Pancreas (tissue), 10 donors: ENCODE results near the gene HSD17B4. TPM values are rescaled to one million over a fixed set of nuclear protein-coding genes. Genes with fewer than 3 reads are reported as not detected.

Experiments
- ATAC-seq, 4 donors: fragments of 200-7000 bp; cut with Tn5 transposase; one replicate each; pipeline versions ENCODE4 v1.8.0 to v1.9.1; 2020; ENCODE audit warnings: mild to moderate bottlenecking in 4 of 4, moderate library complexity in 4 of 4
- DNase-seq, 6 donors: peaks; one replicate each; pipeline ENCODE4 v3.0.0-alpha.2; 2020
- FAIRE-seq: peaks from 2 replicates; lab custom pipeline; 2012; peaks lifted over from hg19 to GRCh38; lab: Jason Lieb, UNC
- H3K27ac ChIP-seq, 4 donors: fragments of 200-600 bp; sonication (generic); 1 replicate in 3 of 4; 2 replicates in 1 of 4; pipeline versions ENCODE4 v1.5.0 to v1.8.0; 2020
- H3K27me3 ChIP-seq, 4 donors: fragments of 200-600 bp; one replicate each; pipeline ENCODE4 v1.8.0; 2021
- H3K36me3 ChIP-seq, 3 donors: fragments of 200-600 bp; sonication (generic) in 1 of 3; one replicate each; pipeline versions ENCODE4 v1.5.0 to v1.8.0; 2020 to 2021
- H3K4me1 ChIP-seq, 3 donors: fragments of 200-600 bp; one replicate each; pipeline ENCODE4 v1.8.0; 2021
- H3K4me3 ChIP-seq, 4 donors: fragments of 200-600 bp; sonication (generic) in 2 of 4; one replicate each; pipeline versions ENCODE4 v1.5.0 to v1.8.0; 2020 to 2021
- H3K9me3 ChIP-seq, 4 donors: fragments of 200-600 bp; one replicate each; pipeline ENCODE4 v1.8.0; 2021
- WGBS, 2 donors: extraction: QIAGEN DNeasy Blood & Tissue Kit; methylation state at CpG; one replicate each; pipeline ENCODE4 v1.1.7; 2013; 5-methylcytosine and 5-hydroxymethylcytosine counted together
- intact Hi-C, 3 donors: fragments of 100-400 bp; cut with DNase I; formaldehyde crosslinking; loops; one replicate each; pipeline versions ENCODE4 v1.11.1 to v1.14.2; 2022
- polyA plus RNA-seq, 2 donors: library from polyadenylated mRNA; stranded (reverse); fragments of 200-250 nt; gene quantifications; one replicate each; pipeline ENCODE4 v1.2.3, GENCODE V29; 2013
- total RNA-seq, 6 donors: library from RNA; stranded (reverse); fragmentation: NEBNext Ultra II Directional in 4 of 6; extraction: Animal tissue kit (Norgen Biotek cat#: 25700) in 4 of 6; gene quantifications; one replicate each; pipeline versions ENCODE4 v1.2.1 to v1.2.4, GENCODE V29; 2021 to 2023
- TF ChIP-seq, protein P1 (sequence below), 4 donors: fragments of 200-600 bp; sonication (generic) in 3 of 4; IDR thresholded peaks; one replicate each; pipeline versions ENCODE4 v1.5.0 to v1.8.0; 2021; ENCODE audit warnings: antibody characterized with exemption in 4 of 4
- donor health status: healthy with polysubstance abuse.
- donor health status: DM: no; HTN: no; CAD: no; lungs with moderate emphysema.
- donor health status: DM: no; HTN: no; CAD: no.
- donor health status: control.
- donor health status: control.
- donor health status: Bipolar disorder and iron deficiency.
- donor health status: DM: yes; HTN: yes; CAD: no.
- donor health status: DM: no; HTN: no; CAD: no.
- donor health status: DM: no; HTN: no; CAD: no.
- donor health status: DM: yes; HTN: yes; CAD: no.

The HSD17B4 gene
- total and polyA plus RNA-seq, 8 donors, result 120 to 152 (median 130) TPM

DNA sequence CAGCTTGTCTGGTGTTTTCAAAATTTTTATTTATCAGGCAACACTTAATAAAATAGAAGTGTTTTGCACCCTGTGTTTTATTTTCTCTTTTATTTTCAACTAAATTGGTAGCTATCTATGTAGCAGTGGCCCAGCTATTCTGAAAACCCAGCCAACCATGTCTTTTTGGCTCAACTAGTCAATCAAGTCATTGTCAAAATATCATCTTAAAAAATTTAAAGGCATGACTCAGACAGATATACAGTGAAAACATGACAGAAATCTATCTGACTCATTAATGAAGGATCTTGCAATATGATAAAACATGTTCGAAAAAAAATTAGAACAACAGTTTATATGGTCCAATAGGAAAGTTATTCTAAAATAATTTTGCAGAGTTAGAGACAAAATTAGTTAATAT lies 75.1 kb downstream of the HSD17B4 start:
- Histone ChIP-seq H3K4me1 (no peaks in the 10 kb centered on the region), H3K27me3 (no peaks in the 10 kb centered on the region), H3K27ac (no peak overlapping the region), H3K9me3 (no peaks in the 10 kb centered on the region), H3K4me3 (no peak overlapping the region), H3K36me3 (peaks cover 0 to 35% (median 0%) of the 10 kb centered on the region in 3 donors)
- DNase-seq (no peak), FAIRE-seq (no peak), ATAC-seq (no peak)
- TF ChIP-seq, protein P1, sequence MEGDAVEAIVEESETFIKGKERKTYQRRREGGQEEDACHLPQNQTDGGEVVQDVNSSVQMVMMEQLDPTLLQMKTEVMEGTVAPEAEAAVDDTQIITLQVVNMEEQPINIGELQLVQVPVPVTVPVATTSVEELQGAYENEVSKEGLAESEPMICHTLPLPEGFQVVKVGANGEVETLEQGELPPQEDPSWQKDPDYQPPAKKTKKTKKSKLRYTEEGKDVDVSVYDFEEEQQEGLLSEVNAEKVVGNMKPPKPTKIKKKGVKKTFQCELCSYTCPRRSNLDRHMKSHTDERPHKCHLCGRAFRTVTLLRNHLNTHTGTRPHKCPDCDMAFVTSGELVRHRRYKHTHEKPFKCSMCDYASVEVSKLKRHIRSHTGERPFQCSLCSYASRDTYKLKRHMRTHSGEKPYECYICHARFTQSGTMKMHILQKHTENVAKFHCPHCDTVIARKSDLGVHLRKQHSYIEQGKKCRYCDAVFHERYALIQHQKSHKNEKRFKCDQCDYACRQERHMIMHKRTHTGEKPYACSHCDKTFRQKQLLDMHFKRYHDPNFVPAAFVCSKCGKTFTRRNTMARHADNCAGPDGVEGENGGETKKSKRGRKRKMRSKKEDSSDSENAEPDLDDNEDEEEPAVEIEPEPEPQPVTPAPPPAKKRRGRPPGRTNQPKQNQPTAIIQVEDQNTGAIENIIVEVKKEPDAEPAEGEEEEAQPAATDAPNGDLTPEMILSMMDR (IDR thresholded peaks at IDR 0.05), result no peak
- intact Hi-C loops, result no loop called here
- 91 to 100% methylated on average over 1 of the region's 1 CpG for whole genome bisulfite sequencing, 2 donors

DNA sequence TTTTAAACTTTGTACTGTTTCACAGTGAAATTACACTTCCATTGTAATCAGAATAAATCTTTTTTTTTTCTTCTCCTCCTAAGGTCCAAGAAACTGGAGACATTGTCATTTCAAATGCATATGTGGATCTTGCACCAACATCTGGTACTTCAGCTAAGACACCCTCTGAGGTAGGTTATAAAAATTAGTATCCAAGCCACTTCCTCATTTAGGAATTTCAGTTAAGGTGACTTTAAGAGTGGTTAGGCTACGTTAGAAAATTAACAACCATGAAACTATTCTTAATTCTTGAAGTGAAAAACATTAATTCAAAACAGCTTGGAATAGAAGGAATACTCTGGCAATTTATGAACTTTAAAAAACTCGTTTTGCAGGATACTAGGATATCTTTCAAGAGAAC lies 77.5 kb downstream of the HSD17B4 start:
- no peak overlapping the region for H3K4me3 ChIP-seq
- no peak for FAIRE-seq
- no peak for DNase-seq
- no peaks in the 10 kb centered on the region for H3K4me1 ChIP-seq
- WGBS, 2 donors, result 68 to 70% methylated on average over 2 of the region's 2 CpGs
- no peaks in the 10 kb centered on the region for H3K27me3 ChIP-seq
- no peak overlapping the region for H3K27ac ChIP-seq
- intact Hi-C loops, result no loop called here
- TF ChIP-seq, protein P1 (IDR thresholded peaks at IDR 0.05), result no peak
- ATAC-seq, result no peak
- H3K36me3 ChIP-seq, result peaks cover 0 to 41% (median 0%) of the 10 kb centered on the region in 3 donors
- no peaks in the 10 kb centered on the region for H3K9me3 ChIP-seq

DNA sequence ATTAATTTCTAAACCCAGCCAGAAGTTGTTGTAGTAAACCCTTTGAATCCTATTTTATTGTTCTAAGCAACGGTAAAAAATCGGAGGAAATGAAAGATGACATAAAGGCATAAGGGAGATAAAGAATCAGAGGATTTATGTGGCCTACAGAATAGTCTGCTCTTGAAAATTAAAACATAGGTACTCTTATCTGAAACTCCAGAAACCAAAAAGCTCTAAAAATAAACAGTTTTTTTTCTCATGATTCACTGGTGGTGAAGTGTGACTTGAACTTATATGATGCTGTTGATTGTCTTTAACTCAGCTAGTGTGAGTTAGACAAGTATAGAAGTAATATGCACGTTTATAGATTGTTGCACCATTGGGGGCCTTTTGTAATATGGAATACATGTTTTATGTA lies 80.3 kb downstream of the HSD17B4 start:
- Histone ChIP-seq H3K27me3 (no peaks in the 10 kb centered on the region), H3K27ac (no peak overlapping the region), H3K4me3 (no peak overlapping the region), H3K4me1 (no peaks in the 10 kb centered on the region), H3K9me3 (no peaks in the 10 kb centered on the region), H3K36me3 (peaks cover 0 to 21% (median 0%) of the 10 kb centered on the region in 3 donors)
- no peak for FAIRE-seq
- DNase-seq, result no peak
- WGBS, 2 donors, result 83 to 87% methylated on average over 3 of the region's 3 CpGs
- intact Hi-C loops, result no loop called here
- ATAC-seq, result no peak
- TF ChIP-seq, protein P1 (IDR thresholded peaks at IDR 0.05), result no peak

DNA sequence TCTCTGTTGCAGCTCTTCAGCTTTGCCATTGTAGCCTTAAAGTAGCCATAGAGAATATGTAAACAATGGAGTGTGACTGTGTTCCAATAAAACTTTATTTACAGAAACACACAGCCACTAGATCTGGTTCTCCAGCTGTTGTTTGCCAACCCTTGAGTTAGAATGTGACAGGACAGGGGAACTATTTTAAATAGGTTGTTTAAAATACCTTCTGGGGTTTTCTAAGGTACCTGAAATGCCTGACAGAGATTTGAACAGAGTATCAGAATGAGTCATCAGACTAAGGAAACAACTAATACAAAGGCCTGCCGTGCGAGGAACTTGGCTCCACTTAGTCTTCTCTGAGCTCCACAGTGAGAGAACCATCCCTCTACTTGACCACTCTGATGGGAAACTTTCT lies 85.4 kb downstream of the HSD17B4 start:
- Histone ChIP-seq H3K9me3 (no peaks in the 10 kb centered on the region), H3K27ac (no peak overlapping the region), H3K36me3 (peaks cover 0 to 2% (median 0%) of the 10 kb centered on the region in 3 donors), H3K4me1 (no peaks in the 10 kb centered on the region), H3K27me3 (no peaks in the 10 kb centered on the region), H3K4me3 (no peak overlapping the region)
- FAIRE-seq, result no peak
- no peak for DNase-seq
- TF ChIP-seq, protein P1 (IDR thresholded peaks at IDR 0.05), result no peak
- ATAC-seq, result peak in 2 of 4 donors; percentile 31 to 32
- 80 to 83% methylated on average over 2 of the region's 2 CpGs for WGBS, 2 donors
- intact Hi-C loops, result no loop called here

DNA sequence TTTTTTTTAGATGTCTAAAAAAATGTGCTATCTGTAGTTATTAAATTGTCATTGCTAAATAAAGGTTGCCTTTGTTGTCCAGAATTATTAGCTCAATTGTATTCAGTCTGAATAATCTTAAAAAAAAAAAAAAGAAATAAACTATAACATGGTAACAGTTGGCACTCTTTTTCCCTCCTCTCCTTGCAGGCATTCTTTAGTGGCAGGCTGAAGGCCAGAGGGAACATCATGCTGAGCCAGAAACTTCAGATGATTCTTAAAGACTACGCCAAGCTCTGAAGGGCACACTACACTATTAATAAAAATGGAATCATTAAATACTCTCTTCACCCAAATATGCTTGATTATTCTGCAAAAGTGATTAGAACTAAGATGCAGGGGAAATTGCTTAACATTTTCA lies 89.4 kb downstream of the HSD17B4 start:
- Histone ChIP-seq H3K27ac (no peak overlapping the region), H3K4me3 (no peak overlapping the region), H3K9me3 (no peaks in the 10 kb centered on the region), H3K27me3 (no peaks in the 10 kb centered on the region), H3K36me3 (no peaks in the 10 kb centered on the region), H3K4me1 (no peaks in the 10 kb centered on the region)
- intact Hi-C loops, result no loop called here
- TF ChIP-seq, protein P1 (IDR thresholded peaks at IDR 0.05), result no peak
- ATAC-seq, result no peak
- no peak for FAIRE-seq
- DNase-seq, result no peak
- 88 to 100% methylated on average over 1 of the region's 1 CpG for WGBS, 2 donors
